T follicular helper cell (primary cell): ENCODE data around the gene DYNLT4.
"Not testable (repeated sequence)": the region's sequence is repeated elsewhere in the genome, so short reads cannot be mapped to it uniquely, and the experiment has no call there.

Experiments used
- DNase-seq: peaks from one replicate; pipeline ENCODE4 v3.0.0-alpha.2; 2020; ENCODE audit warnings: low read depth

DYNLT4 gene

GRCh38 chr1:44808938-44809917 lies 2.1 kb upstream of the DYNLT4 start:
- peak; percentile 89 for DNase-seq

GRCh38 chr1:44808063-44808937 lies 1.1 kb upstream of the DYNLT4 start, which contains the start of gene BTBD19:
Gene BTBD19 (plus strand): TSS chr1:44808523. CDS start chr1:44808821, 298 bp downstream.
- peak; percentile 47 for DNase-seq

GRCh38 chr1:44807364-44808062 lies 362 bp upstream of the DYNLT4 start:
- peak; percentile 92 for DNase-seq

- DNase-seq, result no peak
Measured at GRCh38 chr1:44806025-44806703, 987 bp downstream of the DYNLT4 start.

- DNase-seq, result no peak
Measured at GRCh38 chr1:44805311-44806024, 1.7 kb downstream of the DYNLT4 start.

- no peak for DNase-seq
Measured at GRCh38 chr1:44803312-44804095, 3.6 kb downstream of the DYNLT4 start.

GRCh38 chr1:44803062-44803311 lies 4.2 kb downstream of the DYNLT4 start:
- no peak for DNase-seq

- no peak for DNase-seq
Measured at GRCh38 chr1:44802306-44803061, 4.7 kb downstream of the DYNLT4 start.

- DNase-seq, result no peak
Measured at GRCh38 chr1:44801491-44802305, 5.5 kb downstream of the DYNLT4 start.

- peak; percentile 99 for DNase-seq
Measured at GRCh38 chr1:44799770-44800584, 7.2 kb downstream of the DYNLT4 start, which contains the start of gene PLK3. Gene PLK3 (plus strand): TSS chr1:44800377. CDS start chr1:44800464, 87 bp downstream.

GRCh38 chr1:44798481-44799365 lies 8.4 kb downstream of the DYNLT4 start:
- no peak for DNase-seq

GRCh38 chr1:44797886-44798285 lies 9.3 kb downstream of the DYNLT4 start:
- DNase-seq, result not testable (repeated sequence)

GRCh38 chr1:44792736-44793502 lies 14.2 kb downstream of the DYNLT4 start:
- no peak for DNase-seq

GRCh38 chr1:44790968-44791801 lies 16.0 kb downstream of the DYNLT4 start:
- DNase-seq, result no peak
